B cell (primary cell): ENCODE results near the gene CES3. TPM values are rescaled to one million over a fixed set of nuclear protein-coding genes. Genes with fewer than 3 reads are reported as not detected.

ENCODE experiments used
- ATAC-seq: fragments of 200-7000 bp; cut with Tn5 transposase; one replicate; pipeline ENCODE4 v1.10.0; 2021; ENCODE audit warnings: low read depth, mild to moderate bottlenecking, moderate number of reproducible peaks, moderate library complexity
- CTCF ChIA-PET: fragments of 350-600 bp; sonication (Branson Sonifier 250); formaldehyde crosslinking; loops from one replicate; lab custom pipeline; 2021; ENCODE audit warnings: antibody characterized with exemption, inconsistent platforms; lab: Charles Lee
- POLR2A ChIA-PET: fragments of 350-600 bp; sonication (Branson Sonifier 250); formaldehyde crosslinking; loops from one replicate; lab custom pipeline; 2021; ENCODE audit warnings: antibody characterized with exemption; lab: Charles Lee
- DNase-seq: peaks from one replicate; pipeline ENCODE4 v3.0.0; 2013
- H2AFZ ChIP-seq: 2 replicates; pipeline ENCODE4 v1.6.1; 2012; ENCODE audit warnings: mild to moderate bottlenecking, low read depth, low read length; ENCODE audit not compliant: insufficient read depth, poor library complexity, severe bottlenecking
- H3K27ac ChIP-seq, 2 donors: 1 replicate in 1 of 2; 2 replicates in 1 of 2; pipeline ENCODE4 v1.5.1; 2012 to 2013; ENCODE audit warnings: low read length in 2 of 2, mild to moderate bottlenecking in 2 of 2, moderate library complexity in 1 of 2
- H3K27me3 ChIP-seq, 4 experiments: fragments of 200-600 bp in 1 of 4; sonication (generic) in 1 of 4; replicated peaks in 1 of 4; 1 replicate in 2 of 4; 2 replicates in 2 of 4; pipeline versions ENCODE4 v1.6.1 to v1.7.0; 2013 to 2016; ENCODE audit warnings: low read length in 3 of 4, mild to moderate bottlenecking in 2 of 4, mixed read lengths in 1 of 4, moderate library complexity in 1 of 4; ENCODE audit not compliant: insufficient read depth in 4 of 4, control insufficient read depth in 3 of 4; ENCODE audit errors: control extremely low read depth in 1 of 4
- H3K36me3 ChIP-seq, 2 experiments: replicated peaks in 1 of 2; 1 replicate in 1 of 2; 2 replicates in 1 of 2; pipeline versions ENCODE4 v1.6.1 to v1.7.1; 2013; ENCODE audit warnings: low read length in 1 of 2; ENCODE audit not compliant: insufficient read depth in 2 of 2, control insufficient read depth in 1 of 2; ENCODE audit errors: control extremely low read depth in 1 of 2, extremely low read depth in 1 of 2
- H3K4me1 ChIP-seq, 2 donors: fragments of 200-600 bp in 1 of 2; sonication (generic) in 1 of 2; 1 replicate in 1 of 2; 2 replicates in 1 of 2; pipeline versions ENCODE4 v1.5.1 to v1.6.1; 2013 to 2017; ENCODE audit warnings: low read length in 2 of 2; ENCODE audit not compliant: control insufficient read depth in 2 of 2, insufficient read depth in 2 of 2
- H3K4me2 ChIP-seq: replicated peaks from 2 replicates; pipeline ENCODE3; 2012; ENCODE audit warnings: mild to moderate bottlenecking, low read depth, low read length; ENCODE audit not compliant: poor library complexity, severe bottlenecking
- H3K4me3 ChIP-seq, 5 experiments: fragments of 200-600 bp in 1 of 5; sonication (generic) in 1 of 5; 1 replicate in 3 of 5; 2 replicates in 2 of 5; pipeline versions ENCODE4 v1.5.1 to v1.7.0; 2011 to 2016; ENCODE audit warnings: low read length in 4 of 5, mild to moderate bottlenecking in 4 of 5, low read depth in 2 of 5, control low read depth in 1 of 5, moderate library complexity in 1 of 5; ENCODE audit not compliant: insufficient read depth in 1 of 5; ENCODE audit errors: control extremely low read depth in 1 of 5, extremely low read depth in 1 of 5
- H3K79me2 ChIP-seq: fragments of 200-600 bp; sonication (generic); one replicate; pipeline ENCODE4 v1.6.0; 2016; ENCODE audit warnings: low read length; ENCODE audit not compliant: control insufficient read depth, insufficient read depth
- H3K9ac ChIP-seq: fragments of 200-600 bp; sonication (generic); 2 replicates; pipeline ENCODE4 v1.6.1; 2017; ENCODE audit warnings: mild to moderate bottlenecking, low read length, moderate library complexity
- H3K9me3 ChIP-seq, 3 donors: one replicate each; pipeline versions ENCODE4 v1.6.1 to v1.7.1; 2013; ENCODE audit warnings: low read length in 2 of 3; ENCODE audit not compliant: control insufficient read depth in 2 of 3, insufficient read depth in 1 of 3; ENCODE audit errors: control extremely low read depth in 1 of 3
- H4K20me1 ChIP-seq: 2 replicates; pipeline ENCODE4 v1.6.0; 2012; ENCODE audit warnings: mild to moderate bottlenecking, low read length; ENCODE audit not compliant: insufficient read depth, control insufficient read depth, poor library complexity, severe bottlenecking
- H3K27ac Mint-ChIP-seq: one replicate; pipeline ENCODE4 v1.8.0; 2021; ENCODE audit warnings: mixed read lengths
- H3K27me3 Mint-ChIP-seq: one replicate; pipeline ENCODE4 v1.8.0; 2021; ENCODE audit warnings: mixed read lengths
- H3K4me1 Mint-ChIP-seq: one replicate; pipeline ENCODE4 v1.8.0; 2021; ENCODE audit warnings: mixed read lengths
- H3K4me3 Mint-ChIP-seq: one replicate; pipeline ENCODE4 v1.8.0; 2021; ENCODE audit warnings: mixed read lengths
- H3K9me3 Mint-ChIP-seq: one replicate; pipeline ENCODE4 v1.8.0; 2022; ENCODE audit warnings: mixed read lengths; ENCODE audit not compliant: insufficient read depth
- CTCF ChIP-seq: fragments of 200-600 bp; IDR thresholded peaks from one replicate; pipeline ENCODE4 v1.8.0; 2022; ENCODE audit warnings: antibody characterized with exemption, mild to moderate bottlenecking
- EZH2 ChIP-seq: IDR thresholded peaks from 2 replicates; pipeline ENCODE4 v1.6.1; 2012; ENCODE audit warnings: borderline replicate concordance, low read depth, mild to moderate bottlenecking, moderate library complexity, low read length; ENCODE audit not compliant: insufficient read depth, poor library complexity, severe bottlenecking
- WGBS: methylation state at CpG from one replicate; pipeline ENCODE4 v1.1.5; 2013; ENCODE audit warnings: missing lambda C conversion rate; ENCODE audit not compliant: insufficient coverage; 5-methylcytosine and 5-hydroxymethylcytosine counted together
- intact Hi-C: fragments of 100-400 bp; cut with micrococcal nuclease; formaldehyde crosslinking; loops from one replicate; pipeline ENCODE4 v1.10.0; 2022
- polyA plus RNA-seq: library from polyadenylated mRNA; depleted of rRNA; stranded (reverse); fragments of >200 nt; gene quantifications from 2 replicates; pipeline ENCODE4 v1.2.3, GENCODE V29; 2012
- total RNA-seq, 2 donors: library from RNA; stranded (reverse); fragments of 120-200 nt in 1 of 2; gene quantifications; 1 replicate in 1 of 2; 2 replicates in 1 of 2; pipeline versions ENCODE4 v1.2.3 to v1.2.4, GENCODE V29; 2013 to 2022

CES3 gene
- total and polyA plus RNA-seq, 2 donors (not counting 1 experiment from before 2014, with no cell fraction given), result 0.25 to 0.42 TPM

- no peaks in the 10 kb centered on the region for H3K9me3 ChIP-seq
- H3K27ac ChIP-seq, result no peak overlapping the region
- H3K4me1 ChIP-seq, result no peaks in the 10 kb centered on the region
- no peak overlapping the region for H3K9ac ChIP-seq
- no peak overlapping the region for H3K4me3 Mint-ChIP-seq
- no peak for ATAC-seq
- no peaks in the 10 kb centered on the region for H3K9me3 Mint-ChIP-seq
- no peak for DNase-seq
- no peak overlapping the region for H3K4me3 ChIP-seq
- no peaks in the 10 kb centered on the region for H4K20me1 ChIP-seq
- ChIA-PET POLR2A (no interaction called here), CTCF (interaction anchor here (0.8 to 2.4 kb wide), 2 partner anchors 10 to 184 kb away, joined by 3 to 8 read pairs; partner anchors contain the start of gene CES3)
- H3K4me2 ChIP-seq, result no peak overlapping the region
- WGBS, result 88% methylated on average over 10 of the region's 10 CpGs
- no peaks in the 10 kb centered on the region for H3K4me1 Mint-ChIP-seq
- H3K36me3 ChIP-seq, result no peaks in the 10 kb centered on the region
- H3K27me3 Mint-ChIP-seq, result peaks cover 9% of the 10 kb centered on the region
- intact Hi-C loops, result no loop called here
- no peak overlapping the region for H2AFZ ChIP-seq
- TF ChIP-seq EZH2 (no peak), CTCF (no peak)
- peaks cover 0 to 5% (median 0%) of the 10 kb centered on the region in 4 experiments for H3K27me3 ChIP-seq
- no peak overlapping the region for H3K27ac Mint-ChIP-seq
- H3K79me2 ChIP-seq, result no peaks in the 10 kb centered on the region
Measured at GRCh38 chr16:66970775-66971720, 10.0 kb downstream of the CES3 start.

- Histone ChIP-seq H3K9me3 (no peaks in the 10 kb centered on the region), H3K27me3 (peaks cover 0 to 13% (median 0%) of the 10 kb centered on the region in 4 experiments), H3K4me3 (no peak overlapping the region), H3K36me3 (no peaks in the 10 kb centered on the region), H3K4me2 (no peak overlapping the region), H4K20me1 (no peaks in the 10 kb centered on the region), H2AFZ (no peak overlapping the region), H3K79me2 (no peaks in the 10 kb centered on the region), H3K27ac (no peak overlapping the region), H3K9ac (no peak overlapping the region), H3K4me1 (peaks cover 0 to 3% of the 10 kb centered on the region in 2 donors)
- ChIA-PET POLR2A (no interaction called here), CTCF (interaction anchor here (1.3 kb wide), 1 partner anchor 182 kb away, joined by 5 read pairs; no protein-coding TSS in a partner anchor)
- ATAC-seq (no peak), DNase-seq (no peak)
- intact Hi-C loops, result no loop called here
- H3K4me1 Mint-ChIP-seq, result peaks cover 1% of the 10 kb centered on the region
- H3K27ac Mint-ChIP-seq, result no peak overlapping the region
- no peaks in the 10 kb centered on the region for H3K9me3 Mint-ChIP-seq
- peaks cover 16% of the 10 kb centered on the region for H3K27me3 Mint-ChIP-seq
- no peak overlapping the region for H3K4me3 Mint-ChIP-seq
- TF ChIP-seq CTCF (no peak), EZH2 (no peak)
- 95% methylated on average over 9 of the region's 9 CpGs for WGBS
Measured at GRCh38 chr16:66972983-66973382, 11.9 kb downstream of the CES3 start.
